ENCODE results near the gene ABCA3. TPM values are rescaled to one million over a fixed set of nuclear protein-coding genes. Genes with fewer than 3 reads are reported as not detected.

ABCA3 gene
- total RNA-seq, 6 donors from 2014 or later = 337 to 619 (median 455) TPM

DNA sequence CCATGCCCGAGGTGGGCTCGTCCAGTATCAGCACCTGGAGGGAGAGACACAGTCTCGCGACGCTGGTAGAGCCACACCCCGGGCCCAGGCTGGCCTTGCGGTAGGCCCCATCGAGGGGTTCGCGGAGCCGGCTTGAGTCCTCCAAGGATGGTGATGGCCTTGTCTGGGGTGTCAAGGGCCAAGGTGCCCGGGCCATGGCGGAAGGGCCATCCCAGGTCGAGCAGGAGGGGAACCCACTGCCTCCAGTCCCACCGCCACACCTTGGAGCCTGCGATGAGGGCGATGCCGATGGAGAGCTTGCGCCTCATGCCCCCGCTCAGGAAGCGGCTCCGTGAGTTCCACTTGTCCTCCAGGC is 43.0 kb downstream of the ABCA3 start:
- 99 to 100% methylated on average over 6 to 22 of the region's 22 CpGs for WGBS, 2 donors
- TF ChIP-seq, protein P1, sequence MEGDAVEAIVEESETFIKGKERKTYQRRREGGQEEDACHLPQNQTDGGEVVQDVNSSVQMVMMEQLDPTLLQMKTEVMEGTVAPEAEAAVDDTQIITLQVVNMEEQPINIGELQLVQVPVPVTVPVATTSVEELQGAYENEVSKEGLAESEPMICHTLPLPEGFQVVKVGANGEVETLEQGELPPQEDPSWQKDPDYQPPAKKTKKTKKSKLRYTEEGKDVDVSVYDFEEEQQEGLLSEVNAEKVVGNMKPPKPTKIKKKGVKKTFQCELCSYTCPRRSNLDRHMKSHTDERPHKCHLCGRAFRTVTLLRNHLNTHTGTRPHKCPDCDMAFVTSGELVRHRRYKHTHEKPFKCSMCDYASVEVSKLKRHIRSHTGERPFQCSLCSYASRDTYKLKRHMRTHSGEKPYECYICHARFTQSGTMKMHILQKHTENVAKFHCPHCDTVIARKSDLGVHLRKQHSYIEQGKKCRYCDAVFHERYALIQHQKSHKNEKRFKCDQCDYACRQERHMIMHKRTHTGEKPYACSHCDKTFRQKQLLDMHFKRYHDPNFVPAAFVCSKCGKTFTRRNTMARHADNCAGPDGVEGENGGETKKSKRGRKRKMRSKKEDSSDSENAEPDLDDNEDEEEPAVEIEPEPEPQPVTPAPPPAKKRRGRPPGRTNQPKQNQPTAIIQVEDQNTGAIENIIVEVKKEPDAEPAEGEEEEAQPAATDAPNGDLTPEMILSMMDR (IDR thresholded peaks at IDR 0.05) = no peak
- no peak for TF ChIP-seq EP300 (IDR thresholded peaks at IDR 0.05)
- TF ChIP-seq POLR2A (IDR thresholded peaks at IDR 0.05) = no peak
- TF ChIP-seq POLR2AphosphoS5 (IDR thresholded peaks at IDR 0.05) = no peak
- ATAC-seq (ENCODE audit: low FRiP score in 2 of 2) (peak in 1 of 2 donors; percentile 26), DNase-seq (peak in 1 of 2 donors; percentile 74)
- H3K27ac ChIP-seq = no peak overlapping the region
- no peak overlapping the region for H3K4me3 ChIP-seq
- no peaks in the 10 kb centered on the region for H3K9me3 ChIP-seq
- peaks cover 0 to 7% (median 0%) of the 10 kb centered on the region in 4 donors for H3K4me1 ChIP-seq
- peaks cover 0 to 86% (median 52%) of the 10 kb centered on the region in 4 donors for H3K36me3 ChIP-seq
- no peaks in the 10 kb centered on the region for H3K27me3 ChIP-seq

DNA sequence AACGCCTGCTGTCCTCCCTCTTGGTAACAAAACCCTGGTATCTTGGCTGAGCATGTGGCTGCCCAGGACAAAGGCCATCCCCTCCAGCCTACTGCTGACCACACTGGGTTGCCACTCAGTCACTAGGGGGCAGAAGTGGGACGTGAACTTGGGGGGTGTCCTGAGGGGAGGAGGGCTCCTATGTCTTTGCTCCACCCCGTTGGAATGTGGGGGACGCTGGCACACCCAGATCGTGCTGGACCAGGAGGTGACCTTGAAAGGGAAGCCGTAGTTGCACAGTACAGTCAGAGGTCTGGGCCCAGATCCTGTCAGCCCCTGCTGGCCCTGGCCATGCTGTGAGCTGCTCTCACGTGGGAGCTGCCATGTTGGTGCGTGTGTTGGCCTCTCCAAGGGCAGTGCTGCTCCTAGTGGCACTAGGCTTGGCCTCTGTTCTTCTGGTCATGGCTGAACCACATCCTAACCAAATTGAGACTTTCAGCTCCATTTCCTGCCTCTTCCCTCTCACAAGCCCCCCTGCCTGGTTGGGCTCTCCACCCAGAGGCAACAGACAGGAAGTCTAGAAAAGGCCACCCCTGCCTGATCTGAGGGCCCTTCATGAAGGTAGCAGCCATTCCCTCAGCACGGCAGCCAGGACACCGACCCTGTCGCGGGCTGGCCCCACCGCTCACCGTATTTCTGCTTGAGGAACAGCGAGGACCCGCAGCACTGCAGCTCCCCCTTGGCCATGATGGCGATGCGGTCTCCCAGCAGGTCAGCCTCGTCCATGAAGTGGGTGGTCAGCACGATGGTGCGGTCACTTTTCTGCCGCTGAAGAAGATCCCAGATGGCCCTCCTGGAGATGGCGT is 43.6 kb downstream of the ABCA3 start:
- DNase-seq (peak in 1 of 2 donors; percentile 64), ATAC-seq (ENCODE audit: low FRiP score in 2 of 2) (peak; percentile 49 to 63)
- peaks cover 0 to 86% (median 56%) of the 10 kb centered on the region in 4 donors for H3K36me3 ChIP-seq
- H3K4me3 ChIP-seq = no peak overlapping the region
- H3K27ac ChIP-seq = no peak overlapping the region
- no peaks in the 10 kb centered on the region for H3K27me3 ChIP-seq
- H3K9me3 ChIP-seq = no peaks in the 10 kb centered on the region
- TF ChIP-seq, protein P1 (IDR thresholded peaks at IDR 0.05) = peak in 4 of 6 experiments; percentile 13 to 47 (median 16)
- TF ChIP-seq EP300 (IDR thresholded peaks at IDR 0.05) (no peak), POLR2A (IDR thresholded peaks at IDR 0.05) (no peak), POLR2AphosphoS5 (IDR thresholded peaks at IDR 0.05) (no peak)
- WGBS, 2 donors = 84 to 87% methylated on average over 18 to 22 of the region's 23 CpGs
- peaks cover 0 to 7% (median 0%) of the 10 kb centered on the region in 4 donors for H3K4me1 ChIP-seq

DNA sequence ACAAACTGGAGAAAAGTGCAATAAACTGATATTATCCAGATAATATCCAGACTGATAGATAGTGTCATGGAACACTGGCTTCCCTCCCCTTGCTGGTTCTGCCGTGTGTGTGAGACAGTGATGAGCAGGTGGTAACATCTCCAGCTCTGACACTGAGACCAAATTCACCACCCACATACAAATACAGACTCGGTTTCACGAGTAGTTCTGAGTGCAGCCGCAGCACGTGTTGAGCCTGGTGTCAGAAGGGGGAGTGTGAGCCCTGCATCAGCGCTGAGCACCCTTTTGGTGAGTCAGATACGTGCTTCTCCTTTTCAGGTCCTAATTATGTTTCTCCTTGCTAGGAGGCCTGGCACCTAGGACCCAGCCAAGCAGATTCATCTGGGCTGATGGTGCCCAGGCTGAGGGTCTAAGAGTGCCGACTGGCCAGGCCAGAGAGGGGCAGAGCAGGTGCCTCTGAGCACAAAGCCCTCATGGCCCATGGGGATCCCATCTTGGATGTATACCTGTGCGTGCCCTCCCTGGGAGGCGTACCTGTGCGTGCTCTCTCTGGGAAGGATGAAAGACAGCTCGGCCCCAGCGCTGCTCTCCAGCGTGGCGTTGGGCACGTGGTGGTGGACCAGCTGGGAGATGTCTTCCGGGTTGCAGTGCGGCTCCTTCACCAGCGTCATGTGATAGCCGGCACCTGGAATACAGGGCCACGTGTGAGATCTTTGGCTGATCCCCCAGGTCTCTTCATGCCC is 45.3 kb downstream of the ABCA3 start:
- Histone ChIP-seq H3K27ac (no peak overlapping the region), H3K36me3 (peaks cover 7 to 93% (median 65%) of the 10 kb centered on the region in 4 donors), H3K4me3 (no peak overlapping the region), H3K27me3 (no peaks in the 10 kb centered on the region), H3K9me3 (no peaks in the 10 kb centered on the region), H3K4me1 (peaks cover 0 to 7% (median 0%) of the 10 kb centered on the region in 4 donors)
- ATAC-seq (ENCODE audit: low FRiP score in 2 of 2) (no peak), DNase-seq (peak in 1 of 2 donors; percentile 63)
- TF ChIP-seq POLR2AphosphoS5 (IDR thresholded peaks at IDR 0.05) = no peak
- 83 to 88% methylated on average over 8 to 17 of the region's 21 CpGs for WGBS, 2 donors

DNA sequence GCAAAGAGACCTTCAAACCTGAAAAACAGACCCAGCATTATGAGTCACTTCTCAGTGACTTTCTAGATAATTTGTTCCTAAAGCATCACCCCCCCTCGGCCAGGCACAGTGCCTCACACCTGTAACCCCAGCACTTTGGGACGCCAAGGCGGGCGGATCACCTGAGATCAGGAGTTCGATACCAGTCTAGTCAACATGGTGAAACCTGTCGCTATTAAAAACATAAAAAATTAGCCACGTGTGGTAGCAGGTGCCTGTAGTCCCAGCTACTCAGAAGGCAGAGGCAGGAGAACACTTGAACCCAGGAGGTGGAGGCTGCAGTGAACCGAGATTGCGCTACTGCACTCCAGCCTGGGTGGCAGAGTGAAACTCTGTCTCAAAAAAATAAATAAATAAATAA is 48.3 kb downstream of the ABCA3 start:
- ATAC-seq (ENCODE audit: low FRiP score in 2 of 2) = no peak
- no peak overlapping the region for H3K4me3 ChIP-seq

More for the DNA sequence above, 48.3 kb downstream of the ABCA3 start:
- Histone ChIP-seq H3K27me3 (no peaks in the 10 kb centered on the region), H3K4me1 (peaks cover 0 to 7% (median 0%) of the 10 kb centered on the region in 4 donors), H3K27ac (no peak overlapping the region), H3K36me3 (peaks cover 17 to 94% (median 69%) of the 10 kb centered on the region in 4 donors), H3K9me3 (no peaks in the 10 kb centered on the region)
- TF ChIP-seq POLR2A (IDR thresholded peaks at IDR 0.05) = no peak
- TF ChIP-seq, protein P1 (IDR thresholded peaks at IDR 0.05) = no peak
- TF ChIP-seq EP300 (IDR thresholded peaks at IDR 0.05) = no peak
- TF ChIP-seq POLR2AphosphoS5 (IDR thresholded peaks at IDR 0.05) = no peak
- DNase-seq = no peak
- WGBS, 2 donors = 93% methylated on average over 9 of the region's 9 CpGs

All from upper lobe of left lung (tissue), 6 donors.